NB4 (cell line): Measurements from ENCODE around the gene ZNF534.

ENCODE experiments used
- CTCF ChIP-seq: IDR thresholded peaks from one replicate; pipeline ENCODE4 v1.5.1; 2012; ENCODE audit warnings: low read depth, low read length
- MAX ChIP-seq: IDR thresholded peaks from 2 replicates; pipeline ENCODE4 v1.6.1; 2011; ENCODE audit warnings: low read depth, low read length
- MYC ChIP-seq: IDR thresholded peaks from 2 replicates; pipeline ENCODE4 v1.6.1; 2011; ENCODE audit warnings: low read depth, low read length
- POLR2A ChIP-seq: IDR thresholded peaks from 2 replicates; pipeline ENCODE4 v1.6.1; 2011; ENCODE audit warnings: mild to moderate bottlenecking; ENCODE audit not compliant: insufficient read length; ENCODE audit errors: extremely low read depth

GRCh38 chr19:52451241-52451640 lies 22.3 kb downstream of the ZNF534 start:
- TF ChIP-seq CTCF (no peak), POLR2A (no peak), MAX (no peak), MYC (no peak)
